ENCODE data around the gene IL18BP.

Gene IL18BP

GRCh38 chr11:72013765-72014711 is 15.3 kb downstream of the IL18BP start:
- DNase-seq: no peak

- no peak for DNase-seq
Measured at GRCh38 chr11:72014761-72015320, 16.1 kb downstream of the IL18BP start.

GRCh38 chr11:72015511-72016061 is 16.9 kb downstream of the IL18BP start:
- DNase-seq: no peak

GRCh38 chr11:72018171-72018570 is 19.5 kb downstream of the IL18BP start:
- no peak for DNase-seq

GRCh38 chr11:72023335-72023734 is 24.6 kb downstream of the IL18BP start:
- DNase-seq: no peak

GRCh38 chr11:72024069-72024754 is 25.5 kb downstream of the IL18BP start:
- no peak for DNase-seq

GRCh38 chr11:72026090-72026489 is 27.4 kb downstream of the IL18BP start:
- no peak for DNase-seq

- no peak for DNase-seq
Measured at GRCh38 chr11:72030472-72031045, 31.9 kb downstream of the IL18BP start.

GRCh38 chr11:72036687-72037086 is 38.0 kb downstream of the IL18BP start:
- DNase-seq: no peak

- no peak for DNase-seq
Measured at GRCh38 chr11:72037554-72038311, 39.0 kb downstream of the IL18BP start.

GRCh38 chr11:72038491-72038890 is 39.8 kb downstream of the IL18BP start:
- no peak for DNase-seq

- DNase-seq: no peak
Measured at GRCh38 chr11:72039031-72039855, 40.5 kb downstream of the IL18BP start.

GRCh38 chr11:72039856-72040401 is 41.2 kb downstream of the IL18BP start:
- no peak for DNase-seq

GRCh38 chr11:72040491-72041363 is 42.0 kb downstream of the IL18BP start:
- peak; percentile 72 for DNase-seq

GRCh38 chr11:72041364-72042063 is 42.8 kb downstream of the IL18BP start:
- DNase-seq: peak; percentile 48

GRCh38 chr11:72042064-72042745 is 43.5 kb downstream of the IL18BP start:
- no peak for DNase-seq

- no peak for DNase-seq
Measured at GRCh38 chr11:72045849-72046248, 47.1 kb downstream of the IL18BP start.

- DNase-seq: no peak
Measured at GRCh38 chr11:72048766-72049460, 50.2 kb downstream of the IL18BP start.

All from T1000 (cell line).